ENCODE data around the gene KCNIP3. TPM values are rescaled to one million over a fixed set of nuclear protein-coding genes. Genes with fewer than 3 reads are reported as not detected.
"Not testable (repeated sequence)": the region's sequence is repeated elsewhere in the genome, so short reads cannot be mapped to it uniquely, and the experiment has no call there.

KCNIP3 gene
- total RNA-seq, 1 experiment from 2014 or later = 4.5 TPM

- H4K20me1 ChIP-seq (ENCODE audit: insufficient read depth); H3K9me3 ChIP-seq (ENCODE audit: insufficient read depth, low read depth); H2AFZ ChIP-seq; BruUV-seq (replicated peaks); H3K36me3 ChIP-seq (ENCODE audit: low read depth); H3K79me2 ChIP-seq (ENCODE audit: low read depth); CTCF ChIA-PET; H3F3A ChIP-seq (ENCODE audit: insufficient read depth, low read depth); POLR2A ChIA-PET (ENCODE audit: unreplicated experiment); H3K4me3 ChIP-seq; H3K27ac ChIP-seq; intact Hi-C loops (cut with micrococcal nuclease; ENCODE audit: unreplicated experiment); H3K9me2 ChIP-seq (ENCODE audit: insufficient read depth); H3K4me1 ChIP-seq (replicated peaks; ENCODE audit: insufficient read depth); H3K27me3 ChIP-seq (ENCODE audit: insufficient read depth, low read depth): not testable (repeated sequence)
- peak in 1 of 2 experiments; percentile 12 for DNase-seq
- peak overlapping the region; percentile 15; the same call in 1 of the 2 replicates for H3K4me2 ChIP-seq
These were observed 136.8 kb downstream of the KCNIP3 start for GRCh38 chr2:95433973-95434372.

- H3F3A ChIP-seq (ENCODE audit: insufficient read depth, low read depth); H3K27me3 ChIP-seq (ENCODE audit: insufficient read depth, low read depth); H3K4me2 ChIP-seq; BruUV-seq (replicated peaks); H3K79me2 ChIP-seq (ENCODE audit: low read depth); H3K36me3 ChIP-seq (ENCODE audit: low read depth); H4K20me1 ChIP-seq (ENCODE audit: insufficient read depth); H3K4me1 ChIP-seq (replicated peaks; ENCODE audit: insufficient read depth); H2AFZ ChIP-seq; POLR2A ChIA-PET (ENCODE audit: unreplicated experiment); intact Hi-C loops (cut with micrococcal nuclease; ENCODE audit: unreplicated experiment); H3K9me3 ChIP-seq (ENCODE audit: insufficient read depth, low read depth); H3K4me3 ChIP-seq; H3K9me2 ChIP-seq (ENCODE audit: insufficient read depth); CTCF ChIA-PET: not testable (repeated sequence)
- peak overlapping the region; percentile 43; the same call in 1 of the 2 replicates for H3K27ac ChIP-seq
- peak; percentile 85 to 96 for DNase-seq
These were observed 137.4 kb downstream of the KCNIP3 start for GRCh38 chr2:95434507-95435076.

- POLR2A ChIA-PET (ENCODE audit: unreplicated experiment); intact Hi-C loops (cut with micrococcal nuclease; ENCODE audit: unreplicated experiment); H3K27ac ChIP-seq; H3K9me3 ChIP-seq (ENCODE audit: insufficient read depth, low read depth); DNase-seq; H4K20me1 ChIP-seq (ENCODE audit: insufficient read depth); H3K79me2 ChIP-seq (ENCODE audit: low read depth); H3K4me1 ChIP-seq (replicated peaks; ENCODE audit: insufficient read depth); H2AFZ ChIP-seq; H3K9me2 ChIP-seq (ENCODE audit: insufficient read depth); H3F3A ChIP-seq (ENCODE audit: insufficient read depth, low read depth); H3K4me2 ChIP-seq; H3K36me3 ChIP-seq (ENCODE audit: low read depth); H3K4me3 ChIP-seq; H3K27me3 ChIP-seq (ENCODE audit: insufficient read depth, low read depth); CTCF ChIA-PET: not testable (repeated sequence)
- BruUV-seq (replicated peaks) = TSS peak; percentile 72
These were observed 138.2 kb downstream of the KCNIP3 start for GRCh38 chr2:95435162-95435871.

Other genes starting within 250 kb of the KCNIP3 start
- 69.0 and 69.4 TPM in 2 replicates for gene MRPS5, start 175.5 kb upstream of the KCNIP3 start, total RNA-seq (2021)
- gene ZNF514, start 137.5 kb upstream of the KCNIP3 start, total RNA-seq (2021) = 21.7 and 27.8 TPM in 2 replicates
- 2.9 and 4.9 TPM in 2 replicates for gene ZNF2, start 131.5 kb upstream of the KCNIP3 start, total RNA-seq (2021)
- 2.8 and 3.1 TPM in 2 replicates for gene ZNF892, start 89.8 kb upstream of the KCNIP3 start, total RNA-seq (2021)
- gene PROM2, start 22.9 kb upstream of the KCNIP3 start, total RNA-seq (2021) = 129 and 147 TPM in 2 replicates
- 23.0 and 28.7 TPM in 2 replicates for gene FAHD2A, start 105.4 kb downstream of the KCNIP3 start, total RNA-seq (2021)
- not detected in 2 replicates for gene TRIM43B, start 187.4 kb downstream of the KCNIP3 start, total RNA-seq (2021)